ENCODE results near the gene HSPA1A.

HSPA1A gene

DNA sequence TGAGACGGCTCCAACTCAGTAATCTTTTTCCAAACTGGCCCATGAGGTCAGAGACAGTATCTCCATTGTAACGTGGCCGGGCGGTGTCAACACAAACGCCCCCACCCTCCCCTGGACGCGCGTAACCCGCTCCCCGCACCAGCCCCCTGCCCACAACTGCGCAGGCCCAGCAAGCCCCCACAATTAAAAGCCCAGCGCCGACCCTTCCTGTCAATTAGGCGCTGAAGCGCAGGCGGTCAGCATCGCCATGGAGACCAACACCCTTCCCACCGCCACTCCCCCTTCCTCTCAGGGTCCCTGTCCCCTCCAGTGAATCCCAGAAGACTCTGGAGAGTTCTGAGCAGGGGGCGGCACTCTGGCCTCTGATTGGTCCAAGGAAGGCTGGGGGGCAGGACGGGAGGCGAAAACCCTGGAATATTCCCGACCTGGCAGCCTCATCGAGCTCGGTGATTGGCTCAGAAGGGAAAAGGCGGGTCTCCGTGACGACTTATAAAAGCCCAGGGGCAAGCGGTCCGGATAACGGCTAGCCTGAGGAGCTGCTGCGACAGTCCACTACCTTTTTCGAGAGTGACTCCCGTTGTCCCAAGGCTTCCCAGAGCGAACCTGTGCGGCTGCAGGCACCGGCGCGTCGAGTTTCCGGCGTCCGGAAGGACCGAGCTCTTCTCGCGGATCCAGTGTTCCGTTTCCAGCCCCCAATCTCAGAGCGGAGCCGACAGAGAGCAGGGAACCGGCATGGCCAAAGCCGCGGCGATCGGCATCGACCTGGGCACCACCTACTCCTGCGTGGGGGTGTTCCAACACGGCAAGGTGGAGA, at the start of gene HSPA1A, which contains the start of gene HSPA1L:
HSPA1A (plus strand) TSS at position 519 of the 814 bp plus-strand sequence; CDS start at position 733, 214 bp downstream.
HSPA1L (minus strand) TSS at position 259 of the 814 bp plus-strand sequence. CDS start 3,311 bp downstream, outside the sequence.
- DNase-seq = peak; percentile 77

- DNase-seq = no peak
These were observed 49.8 kb upstream of the HSPA1A start for GRCh38 chr6:31765559-31765909.

- no peak for DNase-seq
These were observed 49.2 kb upstream of the HSPA1A start for GRCh38 chr6:31765910-31766794.

DNA sequence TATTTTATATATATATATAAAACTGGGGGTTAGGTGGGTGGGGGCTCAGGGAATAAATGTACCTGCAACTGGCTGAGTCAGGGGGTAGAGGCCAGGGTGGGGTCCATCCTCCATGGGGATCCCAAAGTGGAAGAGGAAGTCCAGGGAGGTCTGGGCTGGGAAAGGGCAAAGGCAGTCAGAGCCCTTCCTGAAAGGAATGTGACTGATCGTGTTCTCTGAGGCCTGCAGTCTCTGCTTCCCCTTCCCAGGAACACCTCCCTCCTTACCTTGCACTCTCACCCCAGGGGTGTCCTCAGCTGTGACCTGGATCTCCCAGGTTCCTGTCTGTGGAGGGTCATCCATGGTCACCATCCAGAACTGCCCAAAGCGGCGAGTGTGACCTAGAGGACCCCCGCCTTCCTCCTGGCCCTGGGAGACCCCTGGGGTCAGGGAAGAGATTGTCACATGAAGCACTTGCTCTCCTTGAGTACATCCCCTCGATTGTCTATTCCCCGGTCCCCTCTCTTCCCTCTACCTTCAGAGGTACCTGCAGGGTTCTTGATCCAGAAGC, 48.2 kb upstream of the HSPA1A start:
- no peak for DNase-seq

DNA sequence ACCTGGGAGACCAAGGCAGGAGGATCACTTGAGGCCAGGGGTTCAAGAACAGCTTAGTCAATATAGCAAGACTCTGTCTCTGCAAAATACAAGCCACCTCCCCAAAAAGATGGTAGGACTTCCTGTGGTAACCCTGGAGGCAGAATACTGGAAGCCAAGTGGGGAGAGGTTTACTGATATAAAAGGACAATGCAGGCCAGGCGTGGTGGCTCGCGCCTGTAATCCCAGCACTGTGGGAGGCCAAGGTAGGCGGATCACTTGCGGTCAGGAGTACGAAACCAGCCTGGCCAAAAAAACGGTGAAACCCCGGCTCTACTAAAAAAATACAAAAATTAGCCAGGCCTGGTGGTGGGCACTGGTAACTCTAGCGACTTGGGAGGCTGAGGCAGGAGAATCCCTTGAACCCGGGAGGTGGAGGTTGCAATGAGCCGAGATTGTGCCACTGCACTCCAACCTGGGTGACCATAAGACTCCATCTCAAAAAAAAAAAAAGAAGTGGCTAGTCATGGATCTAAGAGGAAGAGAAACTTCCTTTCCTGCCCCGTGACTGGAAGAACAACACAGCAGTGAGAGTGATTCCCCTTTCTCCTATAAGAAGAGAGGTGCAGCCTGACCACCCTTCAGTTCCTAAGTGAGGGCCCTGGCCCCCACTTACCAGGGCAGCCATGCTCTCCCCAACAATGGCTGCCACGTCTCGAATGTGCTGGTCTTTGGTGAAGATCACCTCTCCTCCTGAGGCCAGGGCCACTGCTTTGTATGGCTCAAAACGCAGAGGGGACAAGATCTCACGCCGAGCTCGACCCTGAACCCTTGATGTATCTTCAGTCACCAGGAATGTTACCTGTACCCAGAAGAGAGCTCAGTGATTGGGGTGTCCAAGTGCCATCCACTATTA, 46.7 kb upstream of the HSPA1A start:
- DNase-seq = no peak

- no peak for DNase-seq
These were observed 45.5 kb upstream of the HSPA1A start for GRCh38 chr6:31769684-31770371.

DNA sequence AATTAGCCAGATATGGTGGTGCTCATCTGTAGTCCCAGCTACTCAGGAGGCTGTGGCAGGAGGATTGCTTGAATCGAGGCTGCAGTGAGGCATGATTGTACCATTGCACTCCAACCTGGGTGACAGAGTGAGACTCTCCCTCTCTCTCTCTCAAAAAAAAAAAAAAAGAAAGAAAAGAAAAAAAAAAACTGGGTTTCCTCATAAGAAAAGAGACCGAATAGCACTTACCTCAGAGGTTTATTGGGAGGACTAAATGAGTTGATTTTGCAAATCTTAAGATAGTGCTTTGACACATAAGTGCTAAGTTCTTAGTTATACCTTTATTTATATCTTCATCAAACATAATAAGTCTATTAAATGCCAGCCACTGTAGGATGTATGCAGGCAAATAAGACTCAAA, 44.5 kb upstream of the HSPA1A start:
- DNase-seq = no peak

GRCh38 chr6:31771992-31772358, 43.4 kb upstream of the HSPA1A start:
- no peak for DNase-seq

DNA sequence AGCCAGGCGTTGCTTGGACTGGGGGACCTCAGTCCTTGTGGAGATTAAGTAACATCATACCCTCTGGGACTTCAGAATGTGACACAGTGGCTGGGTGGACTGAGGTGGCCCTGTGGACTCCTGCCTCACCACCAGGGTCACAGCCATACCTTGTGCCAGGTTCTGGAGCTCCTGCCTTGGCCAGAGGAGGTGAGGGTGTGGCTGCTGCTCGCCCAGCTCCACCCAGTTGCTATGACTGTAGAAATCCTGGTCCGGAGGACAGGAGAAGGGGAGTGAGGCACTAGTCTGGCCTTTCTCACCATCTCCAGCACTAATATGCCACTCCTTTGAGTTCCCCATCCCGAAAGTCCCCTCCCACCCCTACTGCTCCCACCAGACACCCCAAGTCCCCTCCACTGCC, 40.2 kb upstream of the HSPA1A start:
- no peak for DNase-seq

DNA sequence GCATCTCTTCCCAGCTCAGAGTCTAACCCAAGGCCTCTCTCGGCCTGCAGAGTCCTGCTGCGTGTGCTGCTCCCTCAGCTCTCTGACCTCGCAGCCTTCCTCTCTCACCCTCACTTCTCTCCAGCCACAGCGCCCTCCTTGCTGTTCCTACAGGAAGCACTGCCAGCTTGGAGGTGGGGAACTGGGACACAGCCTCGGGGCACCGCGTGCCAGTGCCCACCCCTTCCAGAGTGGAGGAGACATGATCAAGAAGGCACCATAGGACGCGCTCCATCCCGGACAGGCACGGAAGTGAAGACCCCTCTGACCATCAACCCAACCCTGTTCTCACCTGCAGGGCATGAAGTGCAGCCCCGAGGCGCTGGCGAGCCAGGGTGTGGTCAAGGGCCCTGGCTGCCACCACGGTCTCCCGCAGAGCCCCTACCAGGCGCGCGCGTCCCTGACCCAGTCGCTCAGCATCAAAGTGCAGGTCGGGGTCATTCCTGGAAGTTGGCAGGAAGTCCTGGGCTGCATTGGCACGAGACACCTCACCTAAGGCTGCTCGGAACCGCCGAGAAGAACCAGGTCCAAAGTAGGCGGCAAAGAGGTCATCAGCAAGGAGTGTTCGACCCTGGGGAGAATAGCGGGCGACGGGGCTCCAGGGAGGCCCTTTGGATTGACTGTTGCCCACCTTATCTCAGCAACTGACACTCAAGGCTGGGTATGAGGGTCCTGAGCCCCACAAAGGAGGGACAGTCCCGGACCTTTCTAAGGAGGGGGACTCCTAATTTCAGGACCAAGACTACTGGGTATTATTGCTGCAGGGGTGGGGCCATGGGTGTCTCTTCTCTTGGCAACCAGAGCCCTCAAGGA, 39.5 kb upstream of the HSPA1A start:
- DNase-seq = no peak

DNA sequence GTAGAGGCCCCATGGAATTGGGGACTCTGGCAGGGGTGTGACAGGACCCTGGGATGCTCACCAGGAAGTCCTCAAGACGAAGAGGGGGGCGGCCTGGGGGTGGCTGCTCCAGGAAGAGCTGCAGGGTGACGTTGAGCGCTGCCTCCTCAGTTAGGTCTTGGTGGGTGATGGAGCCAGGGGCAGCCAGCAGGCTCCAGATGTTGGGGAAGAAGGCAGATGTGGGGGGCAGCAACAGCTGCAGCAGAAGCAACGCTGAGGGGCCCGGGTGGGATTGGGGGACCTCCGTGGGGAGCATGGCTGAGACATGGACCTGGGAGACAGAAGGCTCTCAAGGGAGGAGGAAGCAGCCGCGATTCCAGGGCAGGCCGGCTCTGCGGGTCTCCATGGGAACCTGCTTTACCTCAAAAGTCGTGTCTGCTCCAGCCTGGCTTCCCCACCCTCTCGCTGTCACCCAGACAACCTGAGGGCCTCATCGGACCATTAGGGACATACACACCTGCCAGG, 38.8 kb upstream of the HSPA1A start:
- no peak for DNase-seq

DNA sequence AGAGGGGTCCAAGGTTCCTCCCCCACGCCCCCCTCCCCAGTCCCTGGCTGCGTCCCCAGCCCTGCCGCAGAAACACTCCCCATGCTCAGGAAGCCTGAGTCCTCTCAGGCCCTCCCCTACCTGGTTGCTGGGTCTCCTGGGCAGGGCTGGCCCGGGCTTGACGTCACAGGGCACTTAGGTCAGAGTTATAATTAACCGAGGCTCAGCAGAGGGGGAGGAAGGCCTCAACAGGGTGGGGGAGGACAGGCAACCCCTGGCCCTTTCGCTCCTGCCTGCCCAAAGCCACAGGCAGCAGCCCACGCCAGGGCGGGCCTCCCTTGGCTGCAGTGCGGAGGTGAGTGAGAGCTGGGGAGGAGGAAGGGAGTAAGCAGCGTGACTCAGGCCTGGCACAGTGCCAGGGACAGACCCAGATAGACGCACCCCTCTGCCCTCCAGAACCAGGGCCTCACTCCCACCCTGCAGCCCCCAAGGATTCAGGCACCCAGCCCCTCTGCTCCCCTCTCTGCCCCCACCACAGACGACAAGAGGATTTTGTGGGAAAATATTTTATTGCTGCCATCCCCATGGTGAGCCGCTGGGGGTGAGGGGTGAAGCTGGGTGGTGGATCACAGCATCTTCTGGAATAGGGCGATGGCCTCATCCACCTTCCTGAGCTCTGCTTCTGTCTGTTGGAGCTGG, 38.2 kb upstream of the HSPA1A start, which contains the start of gene VWA7:
VWA7 (minus strand) TSS at position 340 of the 678 bp plus-strand sequence. CDS start 549 bp downstream, outside the sequence.
- DNase-seq = no peak

- DNase-seq = no peak
These were observed 37.7 kb upstream of the HSPA1A start for GRCh38 chr6:31777667-31778050.

GRCh38 chr6:31778193-31778592, 37.1 kb upstream of the HSPA1A start:
- DNase-seq = no peak

DNA sequence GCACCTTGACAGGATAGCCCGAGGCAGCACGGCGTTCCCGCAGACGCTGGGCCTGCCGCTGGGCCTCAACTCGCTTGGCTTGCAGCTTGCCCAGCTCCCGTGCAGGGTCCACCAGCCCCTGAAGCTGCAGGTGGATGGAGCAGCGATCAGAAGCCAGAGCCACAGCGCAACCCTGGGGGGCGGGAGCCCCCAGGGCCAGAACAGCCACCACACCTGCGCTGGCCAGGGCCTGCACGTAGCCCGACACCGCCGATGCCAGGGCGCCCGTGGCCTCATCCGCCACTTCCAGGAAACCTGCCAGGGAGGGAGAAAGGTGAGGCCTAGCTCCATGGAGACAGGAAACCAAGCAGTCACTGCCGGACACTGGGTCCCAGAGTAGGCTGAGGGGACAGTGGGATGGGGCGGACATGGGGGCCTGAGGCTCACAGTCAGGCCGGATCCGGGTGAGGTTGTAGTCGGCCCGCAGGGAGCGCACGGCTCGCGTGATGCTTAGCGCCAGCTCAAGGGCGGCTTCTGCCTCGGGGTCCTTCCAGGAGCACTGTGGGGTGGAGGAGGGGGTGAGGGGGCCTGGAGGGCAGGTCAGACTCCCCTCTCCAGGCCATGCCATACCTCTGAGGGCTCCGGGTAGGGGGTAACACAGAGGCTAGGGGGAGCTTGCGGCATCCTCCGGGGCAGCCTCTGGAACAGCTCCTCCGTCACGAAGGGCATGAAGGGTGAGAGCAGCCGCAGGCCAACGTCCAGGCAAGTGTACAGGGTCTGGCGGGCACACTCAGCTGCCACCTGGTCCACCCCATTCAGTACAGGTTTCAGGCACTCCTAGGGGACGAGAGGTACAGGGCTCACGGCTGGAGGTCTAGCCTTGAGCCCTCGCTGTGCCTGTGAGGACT, 36.1 kb upstream of the HSPA1A start:
- no peak for DNase-seq

DNA sequence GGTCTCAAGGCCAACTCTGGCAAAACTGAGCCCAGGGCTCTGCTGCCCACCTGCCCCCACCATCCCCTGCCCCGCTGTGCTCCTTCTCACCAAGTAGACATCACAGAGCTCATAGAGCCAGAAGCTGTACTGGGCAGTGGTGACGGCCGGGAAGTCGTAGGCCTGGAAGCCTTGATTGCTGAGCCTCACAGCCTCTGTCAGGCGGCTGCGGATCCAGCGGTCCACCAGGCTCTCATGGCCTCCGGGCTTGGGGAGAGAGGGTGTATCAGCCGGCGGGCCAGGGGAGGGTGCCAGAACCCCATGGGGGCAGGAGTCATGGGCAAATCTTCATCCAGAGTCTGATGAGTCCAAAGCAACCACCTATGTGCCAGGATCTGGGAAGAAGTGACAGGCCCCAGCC, 35.4 kb upstream of the HSPA1A start:
- DNase-seq = no peak

DNA sequence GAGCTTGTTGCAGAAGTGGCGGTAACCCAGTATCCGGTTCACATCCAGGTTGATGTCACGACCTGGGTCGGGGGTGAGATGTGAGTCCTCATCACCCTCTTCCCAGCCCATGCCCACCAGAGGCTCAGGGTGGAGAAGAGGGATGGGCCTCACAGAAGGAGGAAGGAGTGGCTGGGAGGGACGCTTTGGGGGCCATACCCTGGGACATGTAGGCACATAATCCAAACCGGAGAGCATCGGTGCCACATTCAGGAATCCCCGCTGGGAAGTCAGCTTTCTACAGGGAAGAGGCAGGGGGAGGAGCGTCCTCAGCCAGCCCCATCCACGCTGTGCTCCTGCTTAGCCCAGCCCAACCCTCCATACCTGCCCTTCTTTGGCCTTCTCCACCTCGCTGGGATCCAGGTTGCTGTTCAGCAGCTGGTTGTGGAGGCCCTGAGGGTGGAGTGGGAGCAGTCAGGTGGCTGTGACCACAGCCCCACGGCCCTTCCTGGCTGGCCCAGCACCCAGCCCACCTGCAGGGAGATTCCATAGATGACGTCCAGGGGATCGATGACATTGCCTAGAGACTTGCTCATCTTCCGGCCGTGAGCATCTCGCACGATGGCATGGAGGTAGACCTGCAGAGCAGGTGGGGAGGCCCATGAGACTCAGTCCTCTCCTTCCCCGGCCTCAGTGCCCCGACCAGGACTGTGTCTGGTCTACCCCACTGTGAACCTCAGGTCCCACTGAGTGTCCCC, 34.7 kb upstream of the HSPA1A start:
- DNase-seq = no peak

Data from NCI-H187 treated with DMSO at 0.1 percent for 48 hours (cell line).